Activated CD4-positive, CD25-positive, alpha-beta regulatory T cell treated with anti-CD3 and anti-CD28 coated beads, Interleukin-2, amount 50 U/mL, for 16 hours (primary cell): ENCODE measurements around the gene SOX1.

ENCODE experiments used
- DNase-seq: peaks from one replicate; pipeline ENCODE4 v3.0.0-alpha.2; 2020; ENCODE audit warnings: low read depth, low spot score

Gene SOX1

GRCh38 chr13:112106478-112107141, 39.7 kb downstream of the SOX1 start:
- DNase-seq = no peak

GRCh38 chr13:112107289-112107688, 40.3 kb downstream of the SOX1 start:
- DNase-seq = no peak

- DNase-seq = no peak
These were observed 43.5 kb downstream of the SOX1 start for GRCh38 chr13:112110479-112110878.

GRCh38 chr13:112111239-112111857, 44.4 kb downstream of the SOX1 start:
- DNase-seq = no peak

GRCh38 chr13:112112534-112113276, 45.8 kb downstream of the SOX1 start:
- DNase-seq = no peak

GRCh38 chr13:112113348-112113747, 46.4 kb downstream of the SOX1 start:
- DNase-seq = no peak

- no peak for DNase-seq
These were observed 46.9 kb downstream of the SOX1 start for GRCh38 chr13:112113851-112114250.

- no peak for DNase-seq
These were observed 47.4 kb downstream of the SOX1 start for GRCh38 chr13:112114391-112114790.

- DNase-seq = no peak
These were observed 48.6 kb downstream of the SOX1 start for GRCh38 chr13:112115403-112116091.

GRCh38 chr13:112116187-112116950, 49.4 kb downstream of the SOX1 start:
- no peak for DNase-seq

- DNase-seq = no peak
These were observed 50.5 kb downstream of the SOX1 start for GRCh38 chr13:112117258-112117954.

GRCh38 chr13:112117955-112118302, 51.0 kb downstream of the SOX1 start:
- no peak for DNase-seq

- no peak for DNase-seq
These were observed 51.6 kb downstream of the SOX1 start for GRCh38 chr13:112118451-112119064.

GRCh38 chr13:112119192-112120030, 52.5 kb downstream of the SOX1 start:
- DNase-seq = no peak

GRCh38 chr13:112120031-112120373, 53.1 kb downstream of the SOX1 start:
- no peak for DNase-seq
